GM21786 (cell line): ENCODE results near the gene LTBP1.

Experiments
- ATAC-seq: cut with Tn5 transposase; IDR thresholded peaks from one replicate; pipeline ENCODE4 v1.9.1; 2021; ENCODE audit not compliant: unreplicated experiment

LTBP1 gene

DNA sequence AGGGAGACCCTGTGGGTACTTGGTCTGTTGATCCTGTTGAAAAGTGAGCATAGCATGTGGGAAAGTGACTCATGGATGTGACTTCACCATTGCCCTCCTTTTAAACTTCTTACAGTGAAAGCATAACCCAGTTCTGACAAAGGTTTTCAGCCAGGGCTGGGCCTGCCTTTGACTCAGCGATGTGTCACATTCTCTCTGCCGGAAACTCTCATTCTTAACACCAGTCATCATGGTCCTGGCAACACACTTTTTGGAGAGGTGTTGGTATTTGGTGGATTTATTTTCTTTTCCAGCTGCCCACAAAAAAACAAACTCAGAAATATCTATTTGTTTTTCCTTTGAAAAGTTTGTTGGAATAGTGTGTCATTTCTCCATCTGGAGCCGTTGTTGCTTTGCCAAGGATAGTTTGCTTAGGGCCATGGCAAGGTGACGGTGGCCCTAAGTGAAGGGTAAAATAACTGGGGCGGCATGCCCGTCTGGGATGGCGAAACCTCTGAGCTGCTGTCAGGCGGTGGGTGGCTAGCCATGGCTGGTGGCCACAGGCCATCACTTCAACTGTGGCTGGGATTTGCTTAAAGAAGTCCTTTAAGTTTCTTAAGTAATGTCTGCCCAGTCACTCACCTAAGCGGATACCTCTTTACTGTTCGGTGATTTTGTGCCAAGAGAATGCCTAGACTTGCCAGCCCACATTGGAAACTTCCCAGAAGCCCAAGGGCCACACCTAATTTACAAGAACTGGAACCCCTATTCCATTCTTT lies 123.3 kb downstream of the LTBP1 start:
- peak; percentile 39 for ATAC-seq

DNA sequence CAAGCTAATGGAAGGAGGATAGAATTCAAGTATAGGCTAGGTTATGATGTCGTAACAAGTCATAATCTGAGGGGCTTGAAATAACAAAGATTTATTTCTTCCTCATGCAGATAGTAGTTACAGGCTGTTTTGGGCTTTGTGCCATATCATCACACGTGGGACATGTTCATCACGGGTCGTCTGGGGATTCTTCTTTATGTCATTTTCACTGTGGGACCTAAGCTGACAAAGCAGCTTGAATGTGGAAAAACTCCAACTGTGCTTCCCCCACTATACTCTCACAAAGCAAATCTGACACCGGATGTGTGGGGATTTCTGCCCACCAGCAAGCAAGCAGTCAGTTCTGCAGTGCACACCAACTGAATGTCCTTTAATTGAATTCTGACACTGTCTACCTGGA lies 124.8 kb downstream of the LTBP1 start:
- no peak for ATAC-seq

DNA sequence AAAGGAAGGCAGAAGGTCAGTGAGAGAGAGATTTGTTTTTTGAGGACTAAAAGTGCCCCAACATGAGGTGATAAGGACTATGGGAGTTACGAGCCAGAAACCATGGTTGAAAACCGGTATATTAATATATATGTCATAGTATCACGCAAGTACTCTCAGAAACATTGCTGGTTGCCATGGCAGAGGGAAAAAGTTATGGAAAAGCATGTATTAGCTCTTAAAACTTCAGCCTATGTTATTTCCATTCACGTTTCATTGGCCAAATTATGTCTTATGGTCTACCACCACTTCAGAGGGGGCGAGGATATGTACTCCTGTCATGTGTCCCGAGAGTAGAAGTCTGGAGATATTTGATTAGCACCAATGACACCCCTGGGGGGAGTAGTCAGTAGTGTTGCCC lies 125.9 kb downstream of the LTBP1 start:
- ATAC-seq, result no peak

DNA sequence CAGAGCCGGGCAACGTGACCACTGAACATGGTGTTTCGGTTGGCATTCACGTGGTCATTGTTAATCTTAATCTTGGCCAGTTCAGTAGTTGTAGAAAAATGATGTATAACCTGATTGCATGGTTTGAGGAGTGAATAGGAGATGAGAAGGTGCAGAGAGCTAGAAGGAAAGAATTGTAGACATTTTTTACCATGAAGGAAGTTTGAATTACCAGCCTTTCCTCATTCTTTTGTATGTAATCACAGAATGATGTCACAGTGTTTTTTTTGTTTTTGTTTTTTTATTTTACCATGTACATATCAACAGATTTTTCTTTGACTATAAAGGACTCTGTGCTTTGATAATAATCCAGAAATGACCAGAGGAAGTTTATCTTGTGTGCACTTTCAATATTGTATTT lies 126.3 kb downstream of the LTBP1 start:
- ATAC-seq, result no peak

DNA sequence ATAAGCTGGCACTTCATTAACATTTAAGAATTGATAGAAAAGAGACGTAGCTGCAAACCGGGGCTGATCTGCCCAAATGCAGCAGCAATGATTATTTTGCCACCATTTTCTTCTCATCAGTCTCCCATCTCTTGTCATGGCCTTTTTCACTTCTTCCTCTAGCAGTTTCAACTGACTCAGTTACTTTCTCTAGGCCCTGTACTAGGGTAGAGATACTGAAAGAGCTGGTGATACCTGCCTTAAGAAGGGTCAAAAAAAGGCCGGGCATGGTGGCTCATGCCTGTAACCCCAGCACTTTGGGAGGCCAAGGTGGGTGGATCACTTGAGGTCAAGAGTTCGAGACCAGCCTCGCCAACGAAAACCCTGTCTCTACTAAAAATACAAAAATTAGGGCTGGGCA lies 127.4 kb downstream of the LTBP1 start:
- no peak for ATAC-seq

DNA sequence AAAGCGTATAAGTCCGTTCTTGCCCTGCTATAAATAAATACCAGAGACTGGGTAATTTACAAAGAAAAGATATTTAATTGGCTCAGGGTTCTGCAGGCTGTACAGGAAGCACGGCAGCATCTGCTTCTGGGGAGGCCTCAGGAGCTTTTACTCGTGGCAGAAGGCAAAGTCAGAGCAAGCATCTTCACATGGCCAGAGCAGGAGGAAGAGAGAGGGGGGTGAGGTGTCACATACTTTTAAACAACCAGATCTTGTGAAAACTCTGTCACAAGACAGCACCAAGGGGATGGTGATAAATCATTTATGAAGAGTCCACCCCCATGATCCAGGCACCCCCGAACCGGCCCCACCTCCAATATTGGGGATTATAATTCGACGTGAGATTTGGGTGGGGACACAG lies 130.6 kb downstream of the LTBP1 start:
- ATAC-seq, result no peak

DNA sequence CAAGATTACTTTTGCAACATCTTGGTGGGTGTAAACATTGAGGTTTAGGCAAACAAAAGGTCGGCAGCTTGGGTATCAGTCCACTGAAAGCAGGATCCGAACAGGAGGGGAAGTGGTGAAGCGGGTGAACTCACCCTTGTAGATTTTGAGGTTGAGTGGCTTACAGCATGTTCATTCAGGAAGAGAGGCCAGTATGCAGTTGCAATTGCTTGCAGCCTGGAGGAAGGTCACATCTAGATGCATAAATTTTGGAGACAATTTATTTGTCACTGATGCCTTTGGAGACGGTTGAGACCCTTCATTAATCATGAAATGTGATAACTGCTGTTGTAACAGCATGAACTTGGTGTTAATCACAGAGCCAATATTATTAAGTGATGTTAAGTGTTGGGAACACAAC lies 131.1 kb downstream of the LTBP1 start:
- ATAC-seq, result no peak

DNA sequence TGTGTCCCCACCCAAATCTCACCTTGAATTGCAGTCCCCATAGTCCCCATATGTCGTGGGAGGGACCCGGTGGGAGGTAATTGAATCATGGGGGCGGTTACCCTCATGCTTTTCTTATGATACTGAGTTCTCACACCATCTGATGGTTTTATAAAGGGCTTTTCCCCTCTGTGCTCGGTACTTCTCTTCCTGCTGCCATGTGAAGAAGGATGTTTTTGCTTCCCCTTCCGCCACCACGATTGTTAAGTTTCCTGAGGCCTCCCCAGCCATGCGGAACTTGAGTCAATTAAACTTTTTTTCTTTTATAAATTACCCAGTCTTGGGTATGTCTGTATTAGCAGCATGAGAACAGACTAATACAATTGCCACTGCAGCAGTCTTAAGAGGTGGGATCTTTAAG lies 134.9 kb downstream of the LTBP1 start:
- ATAC-seq, result no peak

DNA sequence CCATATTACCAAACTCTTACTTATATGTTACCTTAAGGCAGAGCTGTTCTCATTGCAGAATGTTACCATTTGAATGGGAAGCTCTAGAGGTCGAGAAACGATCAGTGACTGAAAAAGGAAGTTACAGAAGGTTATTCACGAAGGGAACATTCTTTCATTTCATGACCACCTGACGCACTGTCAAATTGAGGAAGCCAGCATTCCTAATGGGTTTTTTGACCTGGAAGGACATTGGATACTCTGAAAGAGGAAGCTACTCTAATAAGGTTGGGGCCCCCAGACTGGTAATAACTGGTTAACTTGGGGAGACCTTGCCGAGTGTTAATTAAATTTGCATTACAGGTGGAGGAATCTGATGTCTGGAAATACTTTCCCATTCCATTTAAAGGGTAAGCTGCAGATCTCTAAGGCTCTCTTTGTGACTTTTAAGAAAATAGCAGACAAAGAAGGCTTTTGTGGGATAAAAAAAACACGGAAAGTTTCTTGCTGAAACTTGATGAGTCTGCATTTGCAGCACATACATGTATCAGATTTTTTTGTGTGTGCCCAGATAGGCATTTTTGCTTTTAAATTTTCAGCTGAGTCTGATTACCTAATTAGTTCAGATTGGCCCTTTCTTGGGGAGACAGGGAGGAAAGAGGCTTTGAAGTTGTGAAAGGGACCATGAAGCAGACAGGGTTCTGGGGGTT lies 137.1 kb downstream of the LTBP1 start:
- no peak for ATAC-seq

DNA sequence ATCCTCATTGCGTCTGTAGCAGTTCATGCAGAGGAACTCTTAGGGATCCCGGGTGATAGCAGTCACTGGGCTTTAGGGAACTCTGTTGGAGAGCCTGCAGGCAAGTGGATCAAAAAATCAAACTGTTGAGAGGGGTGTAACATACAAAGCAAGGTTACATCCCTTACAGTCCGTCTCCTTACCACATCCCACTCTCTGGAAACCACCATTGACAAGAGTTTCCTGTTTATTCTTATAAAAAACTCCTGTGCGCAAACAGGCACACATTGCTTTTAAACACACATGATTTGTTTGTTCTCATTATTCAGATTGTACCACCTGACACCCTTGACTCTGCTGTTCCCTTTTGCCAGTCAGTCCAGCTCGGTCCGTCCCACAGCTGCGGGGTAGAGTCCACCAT lies 137.7 kb downstream of the LTBP1 start:
- no peak for ATAC-seq

DNA sequence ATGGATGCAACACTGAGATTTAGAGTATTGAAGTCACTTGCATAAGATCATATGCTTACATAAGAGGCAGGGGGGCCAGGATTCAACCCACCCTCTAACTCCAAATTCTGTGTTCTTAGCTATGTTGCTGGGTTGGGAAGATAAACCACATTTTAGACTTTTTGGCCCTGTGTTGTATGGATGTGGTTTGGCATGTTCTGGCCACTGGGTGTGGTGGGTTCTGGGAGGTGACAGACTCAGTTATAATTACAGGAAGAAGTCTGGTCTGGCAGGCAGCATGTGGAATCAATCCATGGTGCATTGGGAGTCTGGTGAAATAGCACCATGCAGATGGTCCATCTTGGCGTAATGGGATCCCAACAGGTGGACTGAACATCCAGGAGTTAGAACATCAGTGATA lies 138.9 kb downstream of the LTBP1 start:
- ATAC-seq, result no peak

DNA sequence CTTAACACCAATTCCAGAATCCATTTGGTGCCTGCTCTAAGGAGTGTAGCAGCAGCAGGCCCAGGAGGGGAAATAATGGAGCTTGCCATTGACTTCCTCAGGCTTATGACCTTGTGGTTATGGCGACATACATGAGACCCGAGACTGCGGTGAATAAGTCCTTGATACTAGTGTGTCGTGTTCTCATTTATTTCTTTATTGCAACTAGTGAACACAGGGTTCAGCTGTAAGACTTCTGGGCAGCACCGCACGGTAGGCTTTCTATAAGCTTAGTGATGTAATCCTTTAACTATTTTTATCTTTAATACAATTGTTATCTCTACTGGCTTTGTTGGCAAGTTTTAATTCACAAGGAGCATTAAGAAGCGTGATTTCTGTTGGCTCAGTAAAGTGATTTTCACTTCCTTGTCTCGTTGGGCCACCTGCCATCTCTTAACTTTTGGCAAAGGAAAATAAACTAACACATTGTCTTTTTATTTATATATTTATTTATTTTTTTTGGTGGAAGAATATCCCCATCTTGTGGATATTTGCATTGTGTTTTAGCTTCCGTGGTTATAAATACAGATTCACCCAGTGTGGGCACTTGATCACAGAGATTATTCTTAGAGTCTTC lies 139.8 kb downstream of the LTBP1 start:
- no peak for ATAC-seq

DNA sequence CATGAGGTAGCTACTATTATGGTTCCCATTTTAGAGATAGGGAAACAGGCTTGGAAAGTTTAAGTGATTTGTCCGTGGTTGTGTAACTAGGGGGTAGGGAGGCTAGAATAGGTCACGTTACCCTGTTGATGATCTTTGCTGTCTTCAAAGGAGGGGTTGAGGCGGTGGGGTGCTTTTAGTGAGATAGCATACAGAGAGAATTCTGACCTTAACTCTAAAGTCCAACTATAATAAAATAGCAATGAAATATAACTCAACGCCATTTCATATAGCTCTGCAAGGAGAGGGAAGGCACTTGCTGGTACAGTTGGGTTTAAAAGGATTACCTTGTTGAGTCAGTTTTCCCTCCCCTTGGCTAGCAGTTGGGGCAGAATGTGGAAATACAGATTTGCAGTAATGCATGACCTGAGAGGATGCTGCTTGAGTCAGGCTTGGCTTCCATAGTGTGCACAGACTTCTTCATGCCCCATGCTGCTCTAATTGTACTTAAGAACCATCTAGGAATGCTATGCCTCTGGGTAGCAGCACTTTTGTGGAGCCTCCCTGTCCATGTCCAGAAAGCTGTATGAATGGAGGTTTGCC lies 143.9 kb downstream of the LTBP1 start:
- ATAC-seq, result no peak

DNA sequence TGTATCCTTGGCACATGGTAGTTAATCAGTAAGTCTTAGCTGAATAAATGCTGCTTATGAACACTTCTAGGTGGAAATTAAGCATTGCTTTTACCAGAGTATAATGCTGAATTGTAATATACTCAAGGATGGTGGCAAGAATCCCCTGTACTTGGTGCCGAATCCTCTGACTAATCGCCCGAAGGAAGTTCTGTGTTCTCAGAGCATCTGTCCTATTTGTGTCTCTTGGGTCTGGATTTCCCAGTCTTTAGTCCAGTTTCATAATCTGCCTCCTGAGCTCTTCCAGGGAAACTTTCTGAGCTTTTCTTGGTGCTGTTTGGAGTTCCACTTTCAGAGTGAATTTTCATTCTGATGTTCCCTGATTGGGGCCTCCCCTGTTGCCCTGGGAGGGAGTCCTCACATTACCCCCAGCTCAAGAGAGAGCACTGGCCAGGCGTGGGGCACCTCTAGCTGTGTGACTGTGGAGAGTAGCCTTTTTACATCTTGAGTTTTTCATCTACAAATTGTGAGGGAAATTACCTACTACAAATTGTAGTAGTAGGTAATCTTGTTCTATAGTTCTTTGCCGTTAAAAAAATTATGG lies 144.9 kb downstream of the LTBP1 start:
- ATAC-seq, result no peak

DNA sequence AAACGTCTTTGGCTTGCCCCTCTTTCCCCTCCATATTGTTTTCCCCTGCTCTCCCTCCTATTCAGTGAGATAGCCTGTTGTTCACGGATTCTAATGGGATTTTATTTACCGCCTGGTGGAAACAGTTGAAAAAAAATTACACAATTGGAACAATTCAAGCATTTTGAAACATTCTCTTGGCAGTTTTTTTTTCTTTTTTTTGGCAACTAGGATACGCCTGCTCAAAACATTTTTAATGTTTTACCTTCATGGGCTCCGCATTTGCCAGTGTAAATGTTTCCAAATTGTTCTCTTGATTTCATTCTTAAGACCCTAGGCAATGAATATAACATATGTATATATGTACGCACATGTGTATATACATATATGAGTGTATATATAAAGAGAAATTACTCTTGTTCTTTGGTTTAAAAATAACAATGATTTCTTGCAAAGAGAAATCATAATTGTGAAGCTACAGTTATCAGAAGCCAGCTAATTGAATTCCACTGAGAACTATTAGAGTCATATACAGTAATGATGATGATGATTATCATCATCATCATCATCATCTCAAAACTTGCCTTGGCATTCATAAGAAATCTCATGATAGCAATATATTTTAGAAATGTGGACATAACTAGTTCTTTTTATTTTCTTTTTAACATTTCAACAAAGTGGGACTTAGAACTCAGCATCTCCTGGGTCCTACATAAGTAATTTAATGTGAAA lies 146.7 kb downstream of the LTBP1 start:
- ATAC-seq, result no peak

DNA sequence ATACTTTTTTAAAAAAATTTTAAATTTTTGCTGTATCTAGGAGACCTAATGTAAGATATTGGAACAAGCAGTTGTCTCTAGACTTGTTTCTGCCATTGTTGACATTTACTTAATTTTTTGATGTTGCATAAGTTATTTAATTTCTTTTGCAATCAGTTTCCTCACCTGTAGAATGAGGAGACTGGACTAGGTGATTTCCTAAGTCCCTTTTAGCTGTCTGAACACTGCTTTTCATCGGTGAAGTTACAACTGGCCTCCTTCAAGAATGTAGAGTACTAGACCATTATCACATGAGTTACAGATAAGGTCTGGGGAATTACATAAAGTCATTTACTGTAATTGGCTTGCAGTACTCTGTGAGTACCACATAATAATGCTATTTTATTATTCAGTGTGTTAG lies 147.6 kb downstream of the LTBP1 start:
- ATAC-seq, result no peak

DNA sequence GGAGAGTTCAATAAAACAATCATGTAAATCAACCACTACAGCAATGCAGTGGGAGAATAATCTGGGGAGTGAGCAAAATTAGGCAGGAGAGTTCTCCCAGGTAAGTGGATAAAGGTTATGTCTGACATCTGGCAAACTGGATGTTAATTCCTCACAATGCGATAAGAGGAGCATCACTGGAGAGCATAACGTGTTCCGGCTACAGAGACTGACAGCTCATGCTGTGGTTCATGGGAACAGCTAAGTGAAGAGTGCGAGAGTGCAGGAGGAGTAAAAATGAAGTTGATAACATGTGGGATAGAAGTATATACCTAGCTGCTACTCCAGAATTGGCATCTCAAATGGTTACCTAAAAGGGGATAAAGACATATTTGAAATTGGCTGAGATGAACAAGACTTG lies 153.2 kb downstream of the LTBP1 start:
- no peak for ATAC-seq

DNA sequence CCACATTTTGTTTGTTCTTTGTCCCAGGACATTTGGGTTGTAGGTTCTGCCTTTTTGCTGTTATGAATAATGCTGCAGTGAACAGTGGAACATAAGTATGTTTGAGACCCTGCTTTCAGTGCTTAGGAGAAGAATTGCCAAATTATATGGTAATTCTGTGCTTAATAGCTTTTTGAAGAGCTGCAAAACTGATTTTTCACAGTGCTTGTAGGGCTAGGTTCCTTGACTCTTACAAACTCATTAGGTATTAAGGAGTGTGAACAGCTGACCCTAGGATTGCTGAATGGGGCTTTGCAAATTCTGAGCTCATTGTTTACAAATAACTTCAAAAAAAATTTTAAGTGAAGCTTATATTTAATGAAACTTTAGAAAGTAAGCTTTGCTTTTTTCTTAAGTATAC lies 154.2 kb downstream of the LTBP1 start:
- no peak for ATAC-seq

DNA sequence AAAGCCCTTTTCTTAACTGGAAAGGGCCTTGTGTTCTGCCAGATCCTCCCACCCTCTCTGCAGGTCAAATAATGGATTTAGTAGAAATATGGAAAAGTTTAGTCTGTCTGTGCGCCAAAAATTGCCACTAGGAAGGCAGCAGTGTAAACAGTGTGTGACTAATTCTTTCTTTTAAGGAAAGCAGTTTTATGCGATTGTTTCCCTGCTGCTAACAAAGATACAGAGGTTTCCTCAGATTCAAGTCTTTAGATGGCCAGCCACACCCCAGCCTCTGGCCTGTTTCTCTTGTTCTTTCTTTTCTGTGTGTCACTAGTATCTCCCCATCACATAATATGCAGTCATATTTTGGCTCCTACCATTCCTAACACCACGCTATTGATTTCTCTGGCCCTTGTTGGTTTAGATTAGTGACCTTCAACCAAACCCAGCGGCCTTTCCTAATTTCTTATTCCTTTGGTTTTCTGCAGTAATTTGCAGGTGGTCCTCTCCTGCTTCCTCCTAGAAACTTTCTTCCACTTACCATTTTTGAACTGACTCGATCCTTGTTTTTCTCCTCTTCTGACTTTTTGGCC lies 157.4 kb downstream of the LTBP1 start:
- ATAC-seq, result no peak

DNA sequence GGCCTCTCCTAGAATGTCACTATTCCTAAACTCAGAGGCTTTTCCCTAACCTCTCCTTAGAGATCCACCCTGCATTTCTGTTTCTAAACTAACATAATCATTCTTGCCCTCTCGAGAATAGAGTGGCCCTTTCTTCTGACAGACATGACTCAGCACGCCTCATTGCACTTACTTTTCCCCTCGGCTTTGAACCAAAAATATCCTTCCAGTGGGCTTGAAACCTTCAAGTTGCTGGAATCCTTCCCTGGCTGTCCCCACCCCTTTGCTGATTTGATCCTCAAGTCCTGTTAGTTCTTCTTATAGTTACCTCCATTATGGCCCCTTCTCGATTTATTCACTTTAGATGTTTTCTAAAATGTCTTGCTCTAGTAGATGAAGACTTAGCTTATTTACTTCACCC lies 158.0 kb downstream of the LTBP1 start:
- ATAC-seq, result no peak

DNA sequence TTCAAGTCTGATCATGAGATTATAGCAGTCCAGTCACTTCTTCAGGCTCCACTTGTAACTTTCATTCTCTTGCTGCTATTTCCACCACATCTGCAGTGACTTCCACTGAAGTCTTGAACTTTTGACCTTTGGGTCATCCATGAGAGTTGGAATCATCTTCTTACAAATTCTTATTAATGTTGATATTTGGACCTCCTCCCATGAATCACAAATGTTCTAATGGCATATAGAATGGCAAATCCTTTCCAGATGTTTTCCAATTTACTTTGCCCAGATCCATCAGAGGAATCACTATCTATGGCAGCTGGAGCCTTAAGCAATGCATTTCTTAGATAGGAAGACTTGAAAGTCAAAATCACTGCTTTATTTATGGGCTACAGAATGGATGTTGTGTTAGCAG lies 159.4 kb downstream of the LTBP1 start:
- ATAC-seq, result no peak
